Esophagus muscularis mucosa (tissue), 4 donors: ENCODE measurements around the gene GORASP1. TPM values are rescaled to one million over a fixed set of nuclear protein-coding genes. Genes with fewer than 3 reads are reported as not detected.

Experiments used
- DNase-seq: peaks from one replicate; pipeline ENCODE4 v3.0.0-alpha.2; 2017; ENCODE audit errors: extremely low spot score
- H3K27ac ChIP-seq, 4 donors: fragments of 200-600 bp; sonication (generic); replicated peaks in 1 of 4; 1 replicate in 3 of 4; 2 replicates in 1 of 4; pipeline ENCODE4 v1.5.1; 2016 to 2019; ENCODE audit warnings: mild to moderate bottlenecking in 1 of 4
- H3K27me3 ChIP-seq, 4 donors: fragments of 200-600 bp; sonication (generic); one replicate each; pipeline versions ENCODE4 v1.5.1 to v1.6.0; 2016 to 2019
- H3K36me3 ChIP-seq, 4 donors: fragments of 200-600 bp; sonication (generic); one replicate each; pipeline ENCODE4 v1.5.1; 2016 to 2019
- H3K4me1 ChIP-seq, 4 donors: fragments of 200-600 bp; sonication (generic); one replicate each; pipeline ENCODE4 v1.5.1; 2016 to 2019
- H3K4me3 ChIP-seq, 4 donors: fragments of 200-600 bp; sonication (generic); 1 replicate in 2 of 4; 2 replicates in 2 of 4; pipeline ENCODE4 v1.5.1; 2016 to 2019; ENCODE audit warnings: mild to moderate bottlenecking in 4 of 4, moderate library complexity in 1 of 4
- H3K9me3 ChIP-seq, 4 donors: fragments of 200-600 bp; sonication (generic); 1 replicate in 3 of 4; 2 replicates in 1 of 4; pipeline ENCODE4 v1.5.1; 2016 to 2019
- EP300 ChIP-seq: sonication (generic); formaldehyde crosslinking; IDR thresholded peaks from one replicate; pipeline ENCODE4 v1.6.1; 2017; ENCODE audit warnings: antibody characterized with exemption
- POLR2A ChIP-seq: fragments of 450-650 bp; IDR thresholded peaks from one replicate; pipeline ENCODE4 v1.6.1; 2017; ENCODE audit warnings: antibody characterized with exemption, moderate library complexity, mild to moderate bottlenecking, low read depth
- POLR2AphosphoS5 ChIP-seq, 2 donors: sonication (generic); formaldehyde crosslinking; IDR thresholded peaks; one replicate each; pipeline ENCODE4 v1.6.1; 2017; ENCODE audit warnings: antibody characterized with exemption in 2 of 2
- WGBS: methylation state at CpG from one replicate; pipeline ENCODE4 v1.1.5; 2018; 5-methylcytosine and 5-hydroxymethylcytosine counted together
- intact Hi-C: fragments of 100-400 bp; cut with DNase I; formaldehyde crosslinking; loops from one replicate; pipeline ENCODE4 v1.15.1; 2023
- total RNA-seq, 4 donors: library from RNA; depleted of rRNA; stranded (reverse); fragments of >200 nt; gene quantifications; one replicate each; pipeline versions ENCODE4 v1.1.0 to v1.2.1, GENCODE V29; 2016
- TF ChIP-seq, protein P1 (sequence below), 3 experiments: fragments of 200-600 bp in 2 of 3; fragments of 450-650 bp in 1 of 3; sonication (generic) in 2 of 3; IDR thresholded peaks; one replicate each; pipeline ENCODE4 v1.5.1; 2017 to 2019; ENCODE audit warnings: antibody characterized with exemption in 3 of 3, mild to moderate bottlenecking in 2 of 3, moderate library complexity in 1 of 3

The GORASP1 gene
- total RNA-seq, 4 donors from 2014 or later: 53.7 to 88.7 (median 67.8) TPM

GRCh38 chr3:39140341-39140971, 33.0 kb upstream of the GORASP1 start:
- Histone ChIP-seq H3K4me1 (peaks cover 53 to 70% (median 62%) of the 10 kb centered on the region in 4 donors), H3K4me3 (no peak overlapping the region), H3K27me3 (no peaks in the 10 kb centered on the region), H3K27ac (peak overlapping the region; percentile 40 to 66 (median 58)), H3K36me3 (peaks cover 26 to 83% (median 63%) of the 10 kb centered on the region in 4 donors), H3K9me3 (no peaks in the 10 kb centered on the region)
- intact Hi-C loops: no loop called here
- TF ChIP-seq, protein P1, sequence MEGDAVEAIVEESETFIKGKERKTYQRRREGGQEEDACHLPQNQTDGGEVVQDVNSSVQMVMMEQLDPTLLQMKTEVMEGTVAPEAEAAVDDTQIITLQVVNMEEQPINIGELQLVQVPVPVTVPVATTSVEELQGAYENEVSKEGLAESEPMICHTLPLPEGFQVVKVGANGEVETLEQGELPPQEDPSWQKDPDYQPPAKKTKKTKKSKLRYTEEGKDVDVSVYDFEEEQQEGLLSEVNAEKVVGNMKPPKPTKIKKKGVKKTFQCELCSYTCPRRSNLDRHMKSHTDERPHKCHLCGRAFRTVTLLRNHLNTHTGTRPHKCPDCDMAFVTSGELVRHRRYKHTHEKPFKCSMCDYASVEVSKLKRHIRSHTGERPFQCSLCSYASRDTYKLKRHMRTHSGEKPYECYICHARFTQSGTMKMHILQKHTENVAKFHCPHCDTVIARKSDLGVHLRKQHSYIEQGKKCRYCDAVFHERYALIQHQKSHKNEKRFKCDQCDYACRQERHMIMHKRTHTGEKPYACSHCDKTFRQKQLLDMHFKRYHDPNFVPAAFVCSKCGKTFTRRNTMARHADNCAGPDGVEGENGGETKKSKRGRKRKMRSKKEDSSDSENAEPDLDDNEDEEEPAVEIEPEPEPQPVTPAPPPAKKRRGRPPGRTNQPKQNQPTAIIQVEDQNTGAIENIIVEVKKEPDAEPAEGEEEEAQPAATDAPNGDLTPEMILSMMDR (IDR thresholded peaks at IDR 0.05): no peak
- TF ChIP-seq EP300 (no peak), POLR2A (no peak), POLR2AphosphoS5 (IDR thresholded peaks at IDR 0.05) (no peak)
- DNase-seq: no peak
- 100% methylated on average over 2 of the region's 2 CpGs for WGBS

DNA sequence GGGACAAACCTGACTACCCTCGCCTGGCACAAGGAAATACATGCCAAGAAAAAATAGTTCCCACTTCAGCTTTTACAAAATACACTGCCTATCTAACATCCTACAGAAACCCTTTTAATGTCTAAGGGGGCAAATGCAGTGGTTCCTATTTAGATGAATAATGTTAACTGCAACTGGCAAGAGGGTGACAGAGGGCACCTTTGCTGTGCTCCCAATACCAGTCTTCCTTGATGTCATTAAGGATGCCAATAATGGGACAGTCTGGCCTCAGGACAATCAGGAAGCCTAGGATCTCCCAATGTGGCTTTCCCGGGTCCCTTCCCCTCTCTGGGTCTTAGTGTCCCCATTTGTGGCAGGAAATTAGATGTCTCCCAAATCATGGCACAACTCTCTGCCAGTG, 32.0 kb upstream of the GORASP1 start:
- H3K4me1 ChIP-seq: peaks cover 51 to 80% (median 55%) of the 10 kb centered on the region in 4 donors
- intact Hi-C loops: no loop called here
- 52% methylated on average over 2 of the region's 2 CpGs for whole genome bisulfite sequencing

GRCh38 chr3:39138804-39139415, 31.5 kb upstream of the GORASP1 start:
- Histone ChIP-seq H3K9me3 (no peaks in the 10 kb centered on the region), H3K27ac (peak overlapping the region in 3 of 4 donors; percentile 17 to 53 (median 23)), H3K27me3 (no peaks in the 10 kb centered on the region), H3K4me3 (no peak overlapping the region), H3K36me3 (peaks cover 15 to 68% (median 54%) of the 10 kb centered on the region in 4 donors), H3K4me1 (peaks cover 51 to 80% (median 55%) of the 10 kb centered on the region in 4 donors)
- intact Hi-C loops: no loop called here
- TF ChIP-seq, protein P1 (IDR thresholded peaks at IDR 0.05): no peak
- TF ChIP-seq EP300 (no peak), POLR2AphosphoS5 (IDR thresholded peaks at IDR 0.05) (no peak)
- DNase-seq: no peak
- 63% methylated on average over 7 of the region's 7 CpGs for WGBS

More for the DNA sequence above, 32.0 kb upstream of the GORASP1 start:
- TF ChIP-seq, protein P1 (IDR thresholded peaks at IDR 0.05): no peak
- TF ChIP-seq EP300: no peak
- TF ChIP-seq POLR2A: no peak
- no peak for TF ChIP-seq POLR2AphosphoS5 (IDR thresholded peaks at IDR 0.05)
- Histone ChIP-seq H3K36me3 (peaks cover 20 to 73% (median 56%) of the 10 kb centered on the region in 4 donors), H3K4me3 (no peak overlapping the region), H3K27ac (peak overlapping the region; percentile 17 to 53 (median 30)), H3K27me3 (no peaks in the 10 kb centered on the region), H3K9me3 (no peaks in the 10 kb centered on the region)
- no peak for DNase-seq

DNA sequence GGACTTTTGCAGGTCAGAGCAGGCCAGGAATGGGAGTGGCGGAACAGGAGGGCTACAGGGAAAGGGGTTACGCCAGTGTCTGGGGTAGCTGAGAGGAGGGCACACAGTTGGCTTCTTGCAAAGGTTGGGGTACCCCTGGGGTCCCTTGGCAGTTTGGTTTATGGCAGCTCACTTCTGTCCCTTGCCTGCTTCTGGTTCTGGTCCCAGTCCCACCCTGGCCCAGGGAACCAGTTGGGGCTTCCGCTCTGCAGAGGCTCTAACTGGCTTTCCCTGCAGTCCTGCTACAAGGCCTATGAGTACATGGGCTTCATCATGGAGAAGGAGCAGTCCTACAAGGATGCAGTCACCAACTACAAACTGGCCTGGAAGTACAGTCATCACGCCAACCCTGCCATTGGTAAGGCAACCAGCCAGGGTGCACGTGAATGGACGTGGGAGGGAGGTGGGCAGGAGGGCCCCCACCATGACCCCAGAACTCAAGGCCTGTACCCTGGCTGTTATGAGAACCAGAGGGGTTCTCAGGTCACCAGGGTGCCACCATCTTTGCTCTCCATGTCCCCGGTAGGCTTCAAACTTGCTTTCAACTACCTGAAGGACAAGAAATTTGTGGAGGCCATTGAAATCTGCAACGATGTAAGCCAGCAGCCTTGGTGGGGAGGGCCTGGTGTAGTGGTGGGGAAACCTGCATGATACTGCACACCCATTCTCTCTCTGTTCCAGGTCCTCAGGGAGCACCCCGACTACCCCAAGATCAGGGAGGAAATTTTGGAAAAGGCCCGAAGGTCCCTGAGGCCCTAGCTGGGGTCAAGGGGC, 30.8 kb upstream of the GORASP1 start:
- intact Hi-C loops: no loop called here
- TF ChIP-seq, protein P1 (IDR thresholded peaks at IDR 0.05): no peak
- TF ChIP-seq EP300 (no peak), POLR2AphosphoS5 (IDR thresholded peaks at IDR 0.05) (peak in 1 of 2 donors; percentile 37), POLR2A (no peak)
- Histone ChIP-seq H3K4me1 (peaks cover 45 to 73% (median 48%) of the 10 kb centered on the region in 4 donors), H3K27ac (peak overlapping the region in 1 of 4 donors; percentile 53), H3K4me3 (no peak overlapping the region), H3K36me3 (peaks cover 8 to 61% (median 52%) of the 10 kb centered on the region in 4 donors), H3K27me3 (no peaks in the 10 kb centered on the region), H3K9me3 (no peaks in the 10 kb centered on the region)
- WGBS: 95% methylated on average over 6 of the region's 10 CpGs
- DNase-seq: no peak
